IMR-90 (cell line): Measurements from ENCODE around the gene COL9A2. TPM values are rescaled to one million over a fixed set of nuclear protein-coding genes. Genes with fewer than 3 reads are reported as not detected.

Source experiments
- ATAC-seq: fragments of 200-7000 bp; cut with Tn5 transposase; 2 replicates; pipeline ENCODE4 v1.9.1; 2020; ENCODE audit warnings: low read depth, mild to moderate bottlenecking, moderate library complexity
- BruUV-seq: library from RNA; stranded (reverse); fragments of 400-500 nt; replicated peaks from 2 replicates; lab custom pipeline; 2021; lab: Mats Ljungman, UMichigan
- CTCF ChIA-PET: fragments of 300-600 bp; formaldehyde crosslinking; extraction: SDS; loops from one replicate; lab custom pipeline; 2021; ENCODE audit warnings: antibody characterized with exemption; lab: Yijun Ruan, JAX
- POLR2A ChIA-PET: fragments of 300-600 bp; sonication (Branson Sonifier 250); formaldehyde crosslinking; loops from one replicate; lab custom pipeline; 2022; ENCODE audit warnings: antibody characterized with exemption; ENCODE audit not compliant: unreplicated experiment; lab: Charles Lee
- DNase-seq: peaks from one replicate; pipeline ENCODE4 v3.0.0; 2013
- H2AFZ ChIP-seq: replicated peaks from 2 replicates; pipeline ENCODE3; 2013; ENCODE audit warnings: low read length, mild to moderate bottlenecking; ENCODE audit not compliant: poor library complexity
- H2AK5ac ChIP-seq: 2 replicates; pipeline ENCODE4 v1.6.1; 2013; ENCODE audit warnings: low read depth, low read length, inconsistent platforms
- H2AK9ac ChIP-seq: replicated peaks from 2 replicates; pipeline ENCODE3; 2013; ENCODE audit warnings: mild to moderate bottlenecking, low read depth, low read length, moderate library complexity; ENCODE audit not compliant: poor library complexity
- H2BK120ac ChIP-seq: 2 replicates; pipeline ENCODE4 v1.6.1; 2013; ENCODE audit warnings: low read depth, low read length, inconsistent platforms
- H2BK15ac ChIP-seq: 3 replicates; pipeline ENCODE4 v1.6.1; 2013; ENCODE audit warnings: low read depth, low read length, inconsistent platforms
- H2BK20ac ChIP-seq: 2 replicates; pipeline ENCODE4 v1.6.1; 2013; ENCODE audit warnings: low read depth, mild to moderate bottlenecking, inconsistent platforms, low read length, moderate library complexity
- H2BK5ac ChIP-seq: 2 replicates; pipeline ENCODE4 v1.6.1; 2013; ENCODE audit warnings: mild to moderate bottlenecking, low read depth, low read length, inconsistent platforms; ENCODE audit not compliant: poor library complexity, severe bottlenecking
- H3K14ac ChIP-seq: replicated peaks from 2 replicates; pipeline ENCODE4 v1.6.1; 2013; ENCODE audit warnings: low read depth, low read length, inconsistent platforms
- H3K18ac ChIP-seq: 2 replicates; pipeline ENCODE4 v1.6.1; 2013; ENCODE audit warnings: low read depth, low read length, control low read depth
- H3K23ac ChIP-seq: 2 replicates; pipeline ENCODE4 v1.6.1; 2013; ENCODE audit warnings: low read depth, low read length, inconsistent platforms
- H3K27ac ChIP-seq: 2 replicates; pipeline ENCODE4 v1.5.1; 2013; ENCODE audit warnings: mild to moderate bottlenecking, control low read depth, low read length; ENCODE audit not compliant: insufficient read depth
- H3K27me3 ChIP-seq: 2 replicates; pipeline ENCODE4 v1.6.1; 2013; ENCODE audit warnings: low read length; ENCODE audit not compliant: control insufficient read depth, insufficient read depth
- H3K36me3 ChIP-seq: 2 replicates; pipeline ENCODE4 v1.6.1; 2013; ENCODE audit warnings: low read length, mixed read lengths; ENCODE audit not compliant: control insufficient read depth, insufficient read depth
- H3K4ac ChIP-seq: 2 replicates; pipeline ENCODE4 v1.6.1; 2013; ENCODE audit warnings: low read depth, low read length, inconsistent platforms
- H3K4me1 ChIP-seq: 2 replicates; pipeline ENCODE4 v1.6.1; 2013; ENCODE audit warnings: low read length, mixed read lengths; ENCODE audit not compliant: control insufficient read depth, insufficient read depth
- H3K4me2 ChIP-seq: 2 replicates; pipeline ENCODE4 v1.6.1; 2013; ENCODE audit warnings: low read depth, mild to moderate bottlenecking, control low read depth, low read length, moderate library complexity
- H3K4me3 ChIP-seq: 2 replicates; pipeline ENCODE4 v1.5.1; 2013; ENCODE audit warnings: low read depth, mild to moderate bottlenecking, control low read depth, low read length, moderate library complexity; ENCODE audit not compliant: insufficient read depth
- H3K56ac ChIP-seq: 2 replicates; pipeline ENCODE4 v1.6.1; 2013; ENCODE audit warnings: low read length, inconsistent platforms; ENCODE audit not compliant: insufficient read depth; ENCODE audit errors: extremely low read depth
- H3K79me1 ChIP-seq, 2 experiments: 2 replicates each; pipeline ENCODE4 v1.6.1; 2013; ENCODE audit warnings: low read length in 2 of 2, inconsistent platforms in 1 of 2, low read depth in 1 of 2
- H3K9ac ChIP-seq: 2 replicates; pipeline ENCODE4 v1.6.1; 2013; ENCODE audit warnings: low read depth, low read length, control low read depth
- H3K9me1 ChIP-seq: 2 replicates; pipeline ENCODE4 v1.6.1; 2013; ENCODE audit warnings: low read length, inconsistent platforms; ENCODE audit not compliant: insufficient read depth
- H3K9me3 ChIP-seq: 2 replicates; pipeline ENCODE4 v1.6.1; 2013; ENCODE audit warnings: low read length; ENCODE audit not compliant: control insufficient read depth, insufficient read depth
- H4K20me1 ChIP-seq: 2 replicates; pipeline ENCODE4 v1.6.1; 2013; ENCODE audit warnings: low read length, inconsistent platforms; ENCODE audit not compliant: insufficient read depth
- H4K5ac ChIP-seq: 2 replicates; pipeline ENCODE4 v1.6.1; 2013; ENCODE audit warnings: mild to moderate bottlenecking, low read depth, low read length, control low read depth
- H4K8ac ChIP-seq, 2 experiments: 2 replicates each; pipeline ENCODE4 v1.6.1; 2013; ENCODE audit warnings: low read depth in 2 of 2, low read length in 2 of 2, control low read depth in 1 of 2, inconsistent platforms in 1 of 2
- H4K91ac ChIP-seq: 2 replicates; pipeline ENCODE4 v1.6.1; 2013; ENCODE audit warnings: low read depth, low read length, inconsistent platforms; ENCODE audit not compliant: insufficient read depth
- BHLHE40 ChIP-seq: fragments of 150-350 bp; IDR thresholded peaks from 2 replicates; pipeline ENCODE4 v1.6.1; 2016; ENCODE audit warnings: mild to moderate bottlenecking, low read depth, low read length
- CEBPB ChIP-seq: IDR thresholded peaks from 2 replicates; pipeline ENCODE4 v1.6.1; 2012; ENCODE audit warnings: low read depth, low read length, improper control_type of control experiment
- CTCF ChIP-seq: conservative IDR thresholded peaks from 2 replicates; pipeline ENCODE4 v1.5.1; 2012; ENCODE audit warnings: mild to moderate bottlenecking, low read depth, low read length, improper control_type of control experiment
- ELK1 ChIP-seq: fragments of 150-350 bp; IDR thresholded peaks from 2 replicates; pipeline ENCODE4 v1.6.1; 2016; ENCODE audit warnings: low read depth, mild to moderate bottlenecking, low read length, moderate library complexity, borderline replicate concordance
- FOS ChIP-seq: fragments of 150-350 bp; IDR thresholded peaks from 2 replicates; pipeline ENCODE4 v1.6.1; 2016; ENCODE audit warnings: low read depth, low read length
- MAFK ChIP-seq: IDR thresholded peaks from 2 replicates; pipeline ENCODE4 v1.6.1; 2012; ENCODE audit warnings: low read depth, low read length, improper control_type of control experiment
- MAZ ChIP-seq: IDR thresholded peaks from 2 replicates; pipeline ENCODE4 v1.6.1; 2012; ENCODE audit warnings: low read depth, mild to moderate bottlenecking, low read length, improper control_type of control experiment, moderate library complexity, borderline replicate concordance
- MXI1 ChIP-seq: IDR thresholded peaks from 2 replicates; pipeline ENCODE4 v1.6.1; 2012; ENCODE audit warnings: low read depth, mild to moderate bottlenecking, low read length, moderate library complexity, borderline replicate concordance
- NFE2L2 ChIP-seq: fragments of 150-350 bp; IDR thresholded peaks from 2 replicates; pipeline ENCODE4 v1.6.1; 2016; ENCODE audit warnings: low read depth, mild to moderate bottlenecking, low read length
- POLR2A ChIP-seq: IDR thresholded peaks from 2 replicates; pipeline ENCODE4 v1.6.1; 2012; ENCODE audit warnings: mild to moderate bottlenecking, low read depth, low read length
- RAD21 ChIP-seq: IDR thresholded peaks from 2 replicates; pipeline ENCODE4 v1.6.1; 2012; ENCODE audit warnings: low read length, improper control_type of control experiment
- RCOR1 ChIP-seq: IDR thresholded peaks from 2 replicates; pipeline ENCODE4 v1.6.1; 2012; ENCODE audit warnings: mild to moderate bottlenecking, low read length, improper control_type of control experiment; ENCODE audit not compliant: insufficient replicate concordance
- RFX5 ChIP-seq: IDR thresholded peaks from 2 replicates; pipeline ENCODE4 v1.8.0; 2012; ENCODE audit warnings: low read depth, mild to moderate bottlenecking, low read length, moderate library complexity
- SMC3 ChIP-seq: fragments of 150-350 bp; IDR thresholded peaks from 2 replicates; pipeline ENCODE4 v1.6.1; 2016; ENCODE audit warnings: low read depth, mild to moderate bottlenecking, antibody characterized with exemption, low read length, moderate library complexity
- USF2 ChIP-seq: fragments of 150-350 bp; IDR thresholded peaks from 2 replicates; pipeline ENCODE4 v1.6.1; 2017; ENCODE audit warnings: mild to moderate bottlenecking, antibody characterized with exemption, low read length, low read depth
- WGBS, 2 experiments: methylation state at CpG; one replicate each; pipeline versions ENCODE4 v1.1.5 to v1.1.7; 2013; ENCODE audit warnings: missing lambda C conversion rate in 2 of 2; ENCODE audit not compliant: insufficient read length in 1 of 2; ENCODE audit errors: extremely low coverage in 2 of 2; 5-methylcytosine and 5-hydroxymethylcytosine counted together
- dilution Hi-C: fragments of 300-500 bp; cut with HindIII; formaldehyde crosslinking; loops from one replicate; pipeline ENCODE4 v1.14.3; 2018; ENCODE audit warnings: low sequenced_read_pairs; ENCODE audit not compliant: unreplicated experiment
- in situ Hi-C: fragments of 300-500 bp; cut with MboI; formaldehyde crosslinking; loops from 3 replicates; pipeline ENCODE4 v1.14.3; 2019; ENCODE audit warnings: low sequenced_read_pairs, inconsistent platforms, mixed read lengths
- intact Hi-C: fragments of 100-400 bp; cut with micrococcal nuclease; formaldehyde crosslinking; loops from 2 replicates; pipeline ENCODE4 v1.10.0; 2022
- polyA plus RNA-seq, 3 experiments: library from polyadenylated mRNA; depleted of rRNA; stranded (reverse); fragments of >200 nt; gene quantifications; 2 replicates each; pipeline ENCODE4 v1.2.3, GENCODE V29; 2012; ENCODE audit warnings: low replicate concordance in 1 of 3
- total RNA-seq: library from RNA; depleted of rRNA; stranded (reverse); fragments of >200 nt; gene quantifications from 2 replicates; pipeline ENCODE4 v1.2.3, GENCODE V29; 2012

COL9A2 gene
- total and polyA plus RNA-seq, 2 of the 4 experiments (the other 2 are of a cell fraction): 0.90 to 1.6 TPM

- Histone ChIP-seq H3K4me3 (no peak overlapping the region), H2BK20ac (no peak overlapping the region), H2BK120ac (no peak overlapping the region), H3K56ac (no peak overlapping the region), H3K14ac (no peak overlapping the region), H3K23ac (no peak overlapping the region), H3K79me1 (no peaks in the 10 kb centered on the region), H2AK5ac (no peak overlapping the region), H4K5ac (no peak overlapping the region), H2BK5ac (no peak overlapping the region), H2BK15ac (no peak overlapping the region), H3K36me3 (no peaks in the 10 kb centered on the region), H3K27ac (no peak overlapping the region), H3K18ac (no peak overlapping the region), H3K9ac (no peak overlapping the region), H4K8ac (no peak overlapping the region), H3K4me1 (no peaks in the 10 kb centered on the region), H3K4me2 (no peak overlapping the region), H2AK9ac (no peak overlapping the region), H3K4ac (no peak overlapping the region), H2AFZ (no peak overlapping the region), H4K91ac (no peak overlapping the region), H4K20me1 (no peaks in the 10 kb centered on the region), H3K9me3 (no peaks in the 10 kb centered on the region), H3K27me3 (peaks cover 7% of the 10 kb centered on the region; the same call in 1 of the 2 replicates), H3K9me1 (no peaks in the 10 kb centered on the region)
- no peak for DNase-seq
- BruUV-seq: no TSS peak
- ATAC-seq: no peak
- in situ Hi-C loops: no loop called here
- intact Hi-C loops: no loop called here
- CTCF ChIA-PET: interaction anchor here (1.5 kb wide), 1 partner anchor 12 kb away, joined by 3 read pairs; no protein-coding TSS in a partner anchor
- POLR2A ChIA-PET: no interaction called here
- no peak for TF ChIP-seq USF2
- no peak for TF ChIP-seq POLR2A
- no peak for TF ChIP-seq CTCF
- TF ChIP-seq NFE2L2: no peak
- no peak for TF ChIP-seq MXI1
- TF ChIP-seq ELK1: no peak
- TF ChIP-seq MAZ: no peak
- no peak for TF ChIP-seq CEBPB
- no peak for TF ChIP-seq FOS
- TF ChIP-seq RFX5: no peak
- TF ChIP-seq SMC3: no peak
- no peak for TF ChIP-seq RAD21
- no peak for TF ChIP-seq MAFK
- no peak for TF ChIP-seq RCOR1
- no peak for TF ChIP-seq BHLHE40
- WGBS, 2 experiments: 80% methylated on average over 1 of the region's 2 CpGs; no CpG with 5 or more reads in 1 of the 2 experiments
- dilution Hi-C loops: no loop called here
These were observed 33.3 kb upstream of the COL9A2 start for GRCh38 chr1:40350391-40350790.
